NCI-H128 (cell line): Measurements from ENCODE around the gene HTR3E.
A peak's percentile ranks its signal among the peaks of the same experiment; 100 is the strongest.
"Not testable (repeated sequence)": the region's sequence is repeated elsewhere in the genome, so short reads cannot be mapped to it uniquely, and the experiment has no call there.

ENCODE experiments used
- DNase-seq: peaks from one replicate; lab custom pipeline; 2025; ENCODE audit not compliant: unreplicated experiment; lab: John Stamatoyannopoulos, UW

HTR3E gene

GRCh38 chr3:184110316-184110725 is 13.5 kb downstream of the HTR3E start:
- no peak for DNase-seq

- no peak for DNase-seq
Measured at GRCh38 chr3:184116017-184116416, 19.2 kb downstream of the HTR3E start.

GRCh38 chr3:184117636-184118035 is 20.8 kb downstream of the HTR3E start:
- DNase-seq, result no peak

- not testable (repeated sequence) for DNase-seq
Measured at GRCh38 chr3:184121031-184121430, 24.2 kb downstream of the HTR3E start.

- DNase-seq, result no peak
Measured at GRCh38 chr3:184126006-184126405, 29.1 kb downstream of the HTR3E start.

- DNase-seq, result peak; percentile 30
Measured at GRCh38 chr3:184129012-184129411, 32.1 kb downstream of the HTR3E start.

GRCh38 chr3:184132945-184133344 is 36.1 kb downstream of the HTR3E start:
- DNase-seq, result no peak

GRCh38 chr3:184133840-184134745 is 37.2 kb downstream of the HTR3E start:
- DNase-seq, result peak; percentile 67

- no peak for DNase-seq
Measured at GRCh38 chr3:184134746-184135148, 37.9 kb downstream of the HTR3E start.

- DNase-seq, result peak; percentile 94
Measured at GRCh38 chr3:184135149-184135910, 38.5 kb downstream of the HTR3E start, which contains the start of gene EIF2B5. EIF2B5 (plus strand) TSS chr3:184135358; CDS start chr3:184135386, 28 bp downstream.

- no peak for DNase-seq
Measured at GRCh38 chr3:184135911-184136260, 39.0 kb downstream of the HTR3E start.

GRCh38 chr3:184140436-184140835 is 43.6 kb downstream of the HTR3E start:
- no peak for DNase-seq

GRCh38 chr3:184142199-184142598 is 45.3 kb downstream of the HTR3E start:
- no peak for DNase-seq

GRCh38 chr3:184143327-184143726 is 46.5 kb downstream of the HTR3E start:
- no peak for DNase-seq

- DNase-seq, result no peak
Measured at GRCh38 chr3:184144505-184144904, 47.6 kb downstream of the HTR3E start.

- DNase-seq, result peak; percentile 25
Measured at GRCh38 chr3:184145111-184145524, 48.3 kb downstream of the HTR3E start.

GRCh38 chr3:184145751-184146270 is 48.9 kb downstream of the HTR3E start:
- DNase-seq, result no peak

- DNase-seq, result no peak
Measured at GRCh38 chr3:184148076-184148475, 51.2 kb downstream of the HTR3E start.

- DNase-seq, result no peak
Measured at GRCh38 chr3:184149123-184149522, 52.3 kb downstream of the HTR3E start.

GRCh38 chr3:184149770-184150169 is 52.9 kb downstream of the HTR3E start:
- DNase-seq, result not testable (repeated sequence)

GRCh38 chr3:184154885-184155643 is 58.2 kb downstream of the HTR3E start, which contains the start of gene DVL3:
DVL3 (plus strand) TSS chr3:184155377; CDS start chr3:184155636, 259 bp downstream.
- DNase-seq, result no peak
